ENCODE measurements around the gene SOD3.

DNA sequence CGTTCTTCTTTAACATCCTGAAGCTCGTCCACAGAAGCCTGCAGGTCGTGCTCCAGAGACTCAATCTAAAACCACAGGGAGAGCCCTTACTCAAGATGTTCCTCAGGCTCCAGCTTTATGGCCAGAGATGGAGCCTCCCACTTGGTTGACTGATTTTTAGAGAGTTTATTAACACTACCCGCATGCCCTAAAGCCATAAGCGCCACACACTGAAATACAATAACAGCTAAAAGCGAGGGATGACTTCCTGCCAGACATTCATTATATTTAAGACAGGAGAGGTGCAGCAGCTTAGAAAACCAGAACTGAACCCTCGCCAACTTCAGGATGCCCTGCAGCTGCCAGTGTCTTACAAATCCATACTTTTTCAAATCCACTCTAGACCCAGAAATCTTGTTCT, 42.0 kb downstream of the SOD3 start:
- TF ChIP-seq, protein P1, sequence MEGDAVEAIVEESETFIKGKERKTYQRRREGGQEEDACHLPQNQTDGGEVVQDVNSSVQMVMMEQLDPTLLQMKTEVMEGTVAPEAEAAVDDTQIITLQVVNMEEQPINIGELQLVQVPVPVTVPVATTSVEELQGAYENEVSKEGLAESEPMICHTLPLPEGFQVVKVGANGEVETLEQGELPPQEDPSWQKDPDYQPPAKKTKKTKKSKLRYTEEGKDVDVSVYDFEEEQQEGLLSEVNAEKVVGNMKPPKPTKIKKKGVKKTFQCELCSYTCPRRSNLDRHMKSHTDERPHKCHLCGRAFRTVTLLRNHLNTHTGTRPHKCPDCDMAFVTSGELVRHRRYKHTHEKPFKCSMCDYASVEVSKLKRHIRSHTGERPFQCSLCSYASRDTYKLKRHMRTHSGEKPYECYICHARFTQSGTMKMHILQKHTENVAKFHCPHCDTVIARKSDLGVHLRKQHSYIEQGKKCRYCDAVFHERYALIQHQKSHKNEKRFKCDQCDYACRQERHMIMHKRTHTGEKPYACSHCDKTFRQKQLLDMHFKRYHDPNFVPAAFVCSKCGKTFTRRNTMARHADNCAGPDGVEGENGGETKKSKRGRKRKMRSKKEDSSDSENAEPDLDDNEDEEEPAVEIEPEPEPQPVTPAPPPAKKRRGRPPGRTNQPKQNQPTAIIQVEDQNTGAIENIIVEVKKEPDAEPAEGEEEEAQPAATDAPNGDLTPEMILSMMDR (IDR thresholded peaks at IDR 0.05; ENCODE audit: insufficient read depth, low read depth, low read length) = no peak
- no peak for TF ChIP-seq EZH2 (IDR thresholded peaks at IDR 0.05; ENCODE audit: insufficient read depth, low read length)

All from astrocyte (in vitro differentiated cells and primary cell).